Measurements from ENCODE around the gene TTLL11. TPM values are rescaled to one million over a fixed set of nuclear protein-coding genes. Genes with fewer than 3 reads are reported as not detected.
"Not testable (repeated sequence)": the region's sequence is repeated elsewhere in the genome, so short reads cannot be mapped to it uniquely, and the experiment has no call there.

Gene TTLL11
- total and polyA plus RNA-seq, 2 experiments from 2014 or later, result 5.5 to 7.6 TPM

- Histone ChIP-seq H3K36me3 (replicated peaks; ENCODE audit: insufficient read depth, low read depth) (no peaks in the 10 kb centered on the region), H4K20me1 (ENCODE audit: insufficient read depth, poor library complexity, severe bottlenecking) (no peaks in the 10 kb centered on the region), H3K27ac (no peak overlapping the region), H3K79me2 (no peaks in the 10 kb centered on the region), H3K4me3 (no peak overlapping the region), H3K4me1 (ENCODE audit: insufficient read depth) (no peaks in the 10 kb centered on the region), H2AFZ (no peak overlapping the region), H3K27me3 (peaks cover 15% of the 10 kb centered on the region), H3K4me2 (no peak overlapping the region), H3K9me2 (replicated peaks; ENCODE audit: insufficient read depth) (no peaks in the 10 kb centered on the region), H3K9me3 (ENCODE audit: low read depth) (no peaks in the 10 kb centered on the region)
- WGBS (ENCODE audit: low lambda C conversion rate, missing lambda C conversion rate), result 86% methylated on average over 5 of the region's 5 CpGs
- DNase-seq (ENCODE audit: low spot score), result no peak
- TF ChIP-seq CTCF (IDR thresholded peaks at IDR 0.05; ENCODE audit: poor library complexity), result no peak
- TF ChIP-seq EZH2phosphoT487 (IDR thresholded peaks at IDR 0.05; ENCODE audit: low read depth, severe bottlenecking, unreplicated experiment), result no peak
- TF ChIP-seq EZH2 (IDR thresholded peaks at IDR 0.05; ENCODE audit: borderline replicate concordance), result no peak
These were observed 25.4 kb upstream of the TTLL11 start for GRCh38 chr9:122118343-122119165.

- H3K36me3 ChIP-seq (replicated peaks; ENCODE audit: insufficient read depth, low read depth); H2AFZ ChIP-seq; DNase-seq (ENCODE audit: low spot score); H3K27ac ChIP-seq; H3K9me3 ChIP-seq (ENCODE audit: low read depth); H3K9me2 ChIP-seq (replicated peaks; ENCODE audit: insufficient read depth); H3K4me1 ChIP-seq (ENCODE audit: insufficient read depth); H3K4me3 ChIP-seq; H3K4me2 ChIP-seq; H4K20me1 ChIP-seq (ENCODE audit: insufficient read depth, poor library complexity, severe bottlenecking); H3K79me2 ChIP-seq: not testable (repeated sequence)
- 82% methylated on average over 9 of the region's 9 CpGs for WGBS (ENCODE audit: low lambda C conversion rate, missing lambda C conversion rate)
- peaks cover 15% of the 10 kb centered on the region for H3K27me3 ChIP-seq
These were observed 24.1 kb upstream of the TTLL11 start for GRCh38 chr9:122117241-122117640.

- Histone ChIP-seq H4K20me1 (ENCODE audit: insufficient read depth, poor library complexity, severe bottlenecking) (no peaks in the 10 kb centered on the region), H3K27me3 (peaks cover 15% of the 10 kb centered on the region), H2AFZ (no peak overlapping the region), H3K27ac (no peak overlapping the region), H3K4me3 (no peak overlapping the region), H3K9me3 (ENCODE audit: low read depth) (no peaks in the 10 kb centered on the region), H3K36me3 (replicated peaks; ENCODE audit: insufficient read depth, low read depth) (no peaks in the 10 kb centered on the region), H3K4me2 (no peak overlapping the region), H3K9me2 (replicated peaks; ENCODE audit: insufficient read depth) (no peaks in the 10 kb centered on the region), H3K79me2 (no peaks in the 10 kb centered on the region), H3K4me1 (ENCODE audit: insufficient read depth) (no peaks in the 10 kb centered on the region)
- 89% methylated on average over 10 of the region's 10 CpGs for WGBS (ENCODE audit: low lambda C conversion rate, missing lambda C conversion rate)
- DNase-seq (ENCODE audit: low spot score), result no peak
- TF ChIP-seq CTCF (IDR thresholded peaks at IDR 0.05; ENCODE audit: poor library complexity) (no peak), EZH2 (IDR thresholded peaks at IDR 0.05; ENCODE audit: borderline replicate concordance) (no peak), EZH2phosphoT487 (IDR thresholded peaks at IDR 0.05; ENCODE audit: low read depth, severe bottlenecking, unreplicated experiment) (no peak)
These were observed 23.5 kb upstream of the TTLL11 start for GRCh38 chr9:122116448-122117173.

- no peak for DNase-seq (ENCODE audit: low spot score)
- 66% methylated on average over 4 of the region's 4 CpGs for WGBS (ENCODE audit: low lambda C conversion rate, missing lambda C conversion rate)
- Histone ChIP-seq H4K20me1 (ENCODE audit: insufficient read depth, poor library complexity, severe bottlenecking) (no peaks in the 10 kb centered on the region), H3K36me3 (replicated peaks; ENCODE audit: insufficient read depth, low read depth) (no peaks in the 10 kb centered on the region), H2AFZ (no peak overlapping the region), H3K27ac (no peak overlapping the region), H3K4me1 (ENCODE audit: insufficient read depth) (no peaks in the 10 kb centered on the region), H3K4me3 (no peak overlapping the region), H3K9me3 (ENCODE audit: low read depth) (no peaks in the 10 kb centered on the region), H3K27me3 (peaks cover 15% of the 10 kb centered on the region), H3K4me2 (no peak overlapping the region), H3K79me2 (no peaks in the 10 kb centered on the region), H3K9me2 (replicated peaks; ENCODE audit: insufficient read depth) (no peaks in the 10 kb centered on the region)
- TF ChIP-seq EZH2phosphoT487 (IDR thresholded peaks at IDR 0.05; ENCODE audit: low read depth, severe bottlenecking, unreplicated experiment) (no peak), EZH2 (IDR thresholded peaks at IDR 0.05; ENCODE audit: borderline replicate concordance) (no peak), CTCF (IDR thresholded peaks at IDR 0.05; ENCODE audit: poor library complexity) (no peak)
These were observed 22.9 kb upstream of the TTLL11 start for GRCh38 chr9:122116040-122116439.

Measured in hepatocyte (in vitro differentiated cells).